ENCODE measurements around the gene MICOS13.

Gene MICOS13

GRCh38 chr19:5719961-5720790 is 39.9 kb upstream of the MICOS13 start, which contains the start of the genes CATSPERD and LONP1 (continued):
- TF ChIP-seq PBX3 (CRISPR knock-in tag; IDR thresholded peaks at IDR 0.05) (0 out of 2 replicates have a peak, but pooled peaks have one; percentile 59), KLF16 (tag by site-specific recombination; IDR thresholded peaks at IDR 0.05) (no peak), ZBTB26 (tag by site-specific recombination; optimal IDR thresholded peaks at IDR 0.05) (peak; percentile 99), ZNF175 (tag by site-specific recombination; IDR thresholded peaks at IDR 0.05) (no peak), ZNF664 (tag by site-specific recombination; IDR thresholded peaks at IDR 0.05) (no peak), ZNF2 (tag by site-specific recombination; IDR thresholded peaks at IDR 0.05) (peak; percentile 69), SCRT1 (tag by site-specific recombination; IDR thresholded peaks at IDR 0.05; ENCODE audit: borderline replicate concordance) (no peak), SP3 (tag by site-specific recombination; IDR thresholded peaks at IDR 0.05) (peak; percentile 87), ZFP3 (tag by site-specific recombination; IDR thresholded peaks at IDR 0.05; ENCODE audit: low read depth) (no peak), ZBTB11 (tag by site-specific recombination; conservative IDR thresholded peaks at IDR 0.05; ENCODE audit: low read depth) (peak; percentile 90), ZNF843 (tag by site-specific recombination; IDR thresholded peaks at IDR 0.05) (peak; percentile 41; the same call in 1 of the 2 replicates), MYNN (tag by site-specific recombination; IDR thresholded peaks at IDR 0.05; ENCODE audit: borderline replicate concordance) (no peak), PRDM2 (tag by site-specific recombination; IDR thresholded peaks at IDR 0.05; ENCODE audit: borderline replicate concordance) (no peak), ZIC2 (tag by site-specific recombination; IDR thresholded peaks at IDR 0.05) (no peak; the same call in 1 of the 2 replicates), ZNF561 (tag by site-specific recombination; IDR thresholded peaks at IDR 0.05; ENCODE audit: borderline replicate concordance) (peak; percentile 76; the same call in 1 of the 2 replicates), ZBTB7A (tag by site-specific recombination; IDR thresholded peaks at IDR 0.05; ENCODE audit: low read depth) (no peak), YY1 (tag by site-specific recombination; IDR thresholded peaks at IDR 0.05) (peak; percentile 97), FEZF1 (tag by site-specific recombination; IDR thresholded peaks at IDR 0.05) (peak; percentile 63)
- TF ChIP-seq, protein P1, sequence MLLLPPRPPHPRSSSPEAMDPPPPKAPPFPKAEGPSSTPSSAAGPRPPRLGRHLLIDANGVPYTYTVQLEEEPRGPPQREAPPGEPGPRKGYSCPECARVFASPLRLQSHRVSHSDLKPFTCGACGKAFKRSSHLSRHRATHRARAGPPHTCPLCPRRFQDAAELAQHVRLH (tag by site-specific recombination; IDR thresholded peaks at IDR 0.05): peak; percentile 97
- TF ChIP-seq, protein P2, sequence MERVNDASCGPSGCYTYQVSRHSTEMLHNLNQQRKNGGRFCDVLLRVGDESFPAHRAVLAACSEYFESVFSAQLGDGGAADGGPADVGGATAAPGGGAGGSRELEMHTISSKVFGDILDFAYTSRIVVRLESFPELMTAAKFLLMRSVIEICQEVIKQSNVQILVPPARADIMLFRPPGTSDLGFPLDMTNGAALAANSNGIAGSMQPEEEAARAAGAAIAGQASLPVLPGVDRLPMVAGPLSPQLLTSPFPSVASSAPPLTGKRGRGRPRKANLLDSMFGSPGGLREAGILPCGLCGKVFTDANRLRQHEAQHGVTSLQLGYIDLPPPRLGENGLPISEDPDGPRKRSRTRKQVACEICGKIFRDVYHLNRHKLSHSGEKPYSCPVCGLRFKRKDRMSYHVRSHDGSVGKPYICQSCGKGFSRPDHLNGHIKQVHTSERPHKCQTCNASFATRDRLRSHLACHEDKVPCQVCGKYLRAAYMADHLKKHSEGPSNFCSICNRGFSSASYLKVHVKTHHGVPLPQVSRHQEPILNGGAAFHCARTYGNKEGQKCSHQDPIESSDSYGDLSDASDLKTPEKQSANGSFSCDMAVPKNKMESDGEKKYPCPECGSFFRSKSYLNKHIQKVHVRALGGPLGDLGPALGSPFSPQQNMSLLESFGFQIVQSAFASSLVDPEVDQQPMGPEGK (tag by site-specific recombination; IDR thresholded peaks at IDR 0.05): peak; percentile 64
- TF ChIP-seq, protein P3, sequence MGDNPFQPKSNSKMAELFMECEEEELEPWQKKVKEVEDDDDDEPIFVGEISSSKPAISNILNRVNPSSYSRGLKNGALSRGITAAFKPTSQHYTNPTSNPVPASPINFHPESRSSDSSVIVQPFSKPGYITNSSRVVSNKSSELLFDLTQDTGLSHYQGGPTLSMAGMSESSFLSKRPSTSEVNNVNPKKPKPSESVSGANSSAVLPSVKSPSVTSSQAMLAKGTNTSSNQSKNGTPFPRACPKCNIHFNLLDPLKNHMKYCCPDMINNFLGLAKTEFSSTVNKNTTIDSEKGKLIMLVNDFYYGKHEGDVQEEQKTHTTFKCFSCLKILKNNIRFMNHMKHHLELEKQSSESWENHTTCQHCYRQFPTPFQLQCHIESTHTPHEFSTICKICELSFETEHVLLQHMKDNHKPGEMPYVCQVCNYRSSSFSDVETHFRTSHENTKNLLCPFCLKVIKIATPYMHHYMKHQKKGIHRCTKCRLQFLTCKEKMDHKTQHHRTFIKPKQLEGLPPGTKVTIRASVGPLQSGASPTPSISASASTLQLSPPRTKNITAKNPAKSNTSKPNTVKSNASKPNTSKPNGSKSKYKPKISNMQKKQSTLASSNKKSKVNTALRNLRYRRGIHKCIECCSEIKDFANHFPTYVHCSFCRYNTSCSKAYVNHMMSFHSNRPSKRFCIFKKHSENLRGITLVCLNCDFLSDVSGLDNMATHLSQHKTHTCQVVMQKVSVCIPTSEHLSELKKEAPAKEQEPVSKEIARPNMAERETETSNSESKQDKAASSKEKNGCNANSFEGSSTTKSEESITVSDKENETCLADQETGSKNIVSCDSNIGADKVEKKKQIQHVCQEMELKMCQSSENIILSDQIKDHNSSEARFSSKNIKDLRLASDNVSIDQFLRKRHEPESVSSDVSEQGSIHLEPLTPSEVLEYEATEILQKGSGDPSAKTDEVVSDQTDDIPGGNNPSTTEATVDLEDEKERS (tag by site-specific recombination; IDR thresholded peaks at IDR 0.05): no peak

Data from HEK293 (cell line).